ENCODE measurements around the gene STRA6.
A peak's percentile ranks its signal among the peaks of the same experiment; 100 is the strongest.
"Not testable (repeated sequence)": the region's sequence is repeated elsewhere in the genome, so short reads cannot be mapped to it uniquely, and the experiment has no call there.

The STRA6 gene

GRCh38 chr15:74179983-74180880, 22.4 kb downstream of the STRA6 start:
- peak; percentile 74 for DNase-seq (ENCODE audit: low spot score)

- DNase-seq (ENCODE audit: low spot score), result peak; percentile 79
Observed at GRCh38 chr15:74179101-74179841, 23.3 kb downstream of the STRA6 start.

GRCh38 chr15:74178326-74179100, 24.1 kb downstream of the STRA6 start:
- DNase-seq (ENCODE audit: low spot score), result no peak

- no peak for DNase-seq (ENCODE audit: low spot score)
Observed at GRCh38 chr15:74176262-74177214, 26.0 kb downstream of the STRA6 start.

GRCh38 chr15:74175271-74176191, 27.1 kb downstream of the STRA6 start:
- DNase-seq (ENCODE audit: low spot score), result no peak

- no peak for DNase-seq (ENCODE audit: low spot score)
Observed at GRCh38 chr15:74174958-74175253, 27.7 kb downstream of the STRA6 start.

GRCh38 chr15:74174219-74174957, 28.2 kb downstream of the STRA6 start:
- no peak for DNase-seq (ENCODE audit: low spot score)

GRCh38 chr15:74173380-74174218, 29.0 kb downstream of the STRA6 start, which contains the start of gene ISLR:
ISLR (plus strand) TSS chr15:74173710; CDS start chr15:74174859, 1,149 bp downstream.
- no peak for DNase-seq (ENCODE audit: low spot score)

GRCh38 chr15:74172701-74173379, 29.7 kb downstream of the STRA6 start:
- DNase-seq (ENCODE audit: low spot score), result no peak

GRCh38 chr15:74171965-74172541, 30.5 kb downstream of the STRA6 start:
- DNase-seq (ENCODE audit: low spot score), result no peak

- no peak for DNase-seq (ENCODE audit: low spot score)
Observed at GRCh38 chr15:74170875-74171578, 31.6 kb downstream of the STRA6 start.

GRCh38 chr15:74170071-74170844, 32.3 kb downstream of the STRA6 start:
- no peak for DNase-seq (ENCODE audit: low spot score)

GRCh38 chr15:74168711-74169126, 33.9 kb downstream of the STRA6 start:
- DNase-seq (ENCODE audit: low spot score), result no peak

GRCh38 chr15:74167891-74168331, 34.7 kb downstream of the STRA6 start:
- DNase-seq (ENCODE audit: low spot score), result no peak

GRCh38 chr15:74165461-74165860, 37.1 kb downstream of the STRA6 start:
- DNase-seq (ENCODE audit: low spot score), result no peak

GRCh38 chr15:74162195-74162536, 40.4 kb downstream of the STRA6 start:
- DNase-seq (ENCODE audit: low spot score), result not testable (repeated sequence)

Measured in kidney capillary endothelial cell (primary cell).